WTC11 (cell line): ENCODE results near the gene GJD4.

ENCODE experiments used
- CREB1 ChIP-seq: sonication (generic); formaldehyde crosslinking; IDR thresholded peaks from 2 replicates; pipeline ENCODE4 v1.8.0; 2023; ENCODE audit warnings: mild to moderate bottlenecking, missing genetic modification reagents
- CTCF ChIP-seq: fragments of 200-600 bp; IDR thresholded peaks from 2 replicates; pipeline ENCODE4 v1.8.0; 2022; ENCODE audit warnings: antibody characterized with exemption
- ETV6 ChIP-seq: sonication (generic); formaldehyde crosslinking; IDR thresholded peaks from 2 replicates; pipeline ENCODE4 v1.8.1; 2022; ENCODE audit warnings: mild to moderate bottlenecking, missing genetic modification reagents
- SMAD4 ChIP-seq: sonication (generic); formaldehyde crosslinking; IDR thresholded peaks from 2 replicates; pipeline ENCODE4 v1.8.0; 2022; ENCODE audit warnings: mild to moderate bottlenecking, missing genetic modification reagents
- TCF7 ChIP-seq: sonication (generic); formaldehyde crosslinking; IDR thresholded peaks from 2 replicates; pipeline ENCODE4 v1.8.0; 2022; ENCODE audit warnings: mild to moderate bottlenecking, low read depth, missing genetic modification reagents, moderate library complexity
- TF ChIP-seq, protein P1 (sequence below): sonication (generic); formaldehyde crosslinking; IDR thresholded peaks from 2 replicates; pipeline ENCODE4 v1.8.0; 2022; ENCODE audit warnings: mild to moderate bottlenecking, missing genetic modification reagents

GRCh38 chr10:35558276-35558675 is 46.9 kb upstream of the GJD4 start:
- TF ChIP-seq SMAD4 (CRISPR knock-in tag) (no peak), TCF7 (no peak), CREB1 (CRISPR knock-in tag) (no peak), CTCF (no peak), ETV6 (CRISPR knock-in tag) (no peak)
- TF ChIP-seq, protein P1, sequence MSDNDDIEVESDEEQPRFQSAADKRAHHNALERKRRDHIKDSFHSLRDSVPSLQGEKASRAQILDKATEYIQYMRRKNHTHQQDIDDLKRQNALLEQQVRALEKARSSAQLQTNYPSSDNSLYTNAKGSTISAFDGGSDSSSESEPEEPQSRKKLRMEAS (CRISPR knock-in tag) = no peak
